Measurements from ENCODE around the gene CNOT1.

The CNOT1 gene

DNA sequence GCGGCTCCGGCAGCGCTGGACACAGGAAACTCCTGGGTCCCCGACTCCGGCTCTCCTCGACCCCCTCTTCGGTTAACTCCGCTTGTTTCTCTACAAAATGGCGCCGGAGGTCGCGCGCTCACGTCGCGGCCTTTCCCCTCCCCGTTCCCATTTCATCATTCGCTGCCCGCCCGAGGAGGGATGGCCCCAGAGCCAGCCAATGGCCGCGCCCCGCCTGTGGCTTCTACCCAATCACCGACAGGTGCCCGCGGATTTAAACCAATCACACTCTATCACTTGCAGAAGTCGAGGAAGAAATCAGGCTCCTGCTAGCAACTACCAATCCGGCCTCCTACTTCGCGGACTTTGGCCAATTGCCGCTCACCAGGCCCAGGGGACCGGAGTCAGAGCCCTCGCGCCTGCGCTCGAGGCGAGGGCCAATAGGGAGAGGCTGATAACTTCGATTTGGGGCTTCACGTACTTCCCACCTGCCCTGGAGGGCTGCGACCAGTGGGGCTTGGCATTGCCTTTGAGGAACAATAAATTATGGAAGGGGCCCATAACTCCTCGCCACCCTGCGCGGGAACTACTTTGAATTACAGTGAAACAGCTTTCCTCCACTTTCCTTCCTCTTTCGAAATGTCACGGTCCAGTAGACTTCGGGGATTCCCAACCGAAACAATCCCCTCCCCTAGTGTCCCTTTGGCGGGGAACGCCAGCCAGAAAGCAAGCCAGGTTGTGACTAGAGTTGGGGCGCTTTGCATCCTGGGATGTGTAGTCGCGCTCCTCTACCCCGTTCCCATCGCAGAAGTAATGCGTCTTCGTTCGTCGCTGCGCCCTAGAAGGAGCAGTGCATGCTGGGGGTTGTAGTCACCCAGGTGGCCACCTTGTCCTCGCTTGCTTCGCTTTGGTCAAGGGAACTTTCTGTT, at the start of gene CNOT1:
TSS of gene CNOT1 (minus strand) at position 94 of the 908 bp plus-strand sequence. CDS start 30,489 bp downstream, outside the sequence.
- TF ChIP-seq GATA2 (IDR thresholded peaks at IDR 0.05; ENCODE audit: low read depth, low read length) (no peak), GATA3 (IDR thresholded peaks at IDR 0.05; ENCODE audit: low read depth, low read length) (no peak)

DNA sequence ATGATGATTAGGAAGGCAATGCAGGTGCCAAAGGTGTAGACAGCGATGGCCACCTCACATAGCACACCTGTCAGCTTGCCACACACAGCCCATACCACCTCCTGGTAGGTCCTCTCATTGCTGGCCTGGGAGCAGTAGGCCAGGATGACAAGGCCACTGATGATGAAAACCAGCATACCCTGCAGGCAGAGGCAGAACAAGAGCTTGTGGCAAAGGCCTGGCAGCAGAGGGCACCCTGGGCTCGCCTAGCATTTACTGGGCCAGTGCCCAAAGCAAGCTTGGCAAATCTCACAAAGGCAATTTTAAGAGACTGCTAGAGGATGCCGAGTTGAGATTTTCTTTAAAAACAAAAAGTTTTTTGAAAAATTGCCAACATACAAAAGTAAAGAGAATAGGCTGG, 49.1 kb upstream of the CNOT1 start:
- no peak for TF ChIP-seq GATA2 (IDR thresholded peaks at IDR 0.05; ENCODE audit: low read depth, low read length)
- no peak for TF ChIP-seq GATA3 (IDR thresholded peaks at IDR 0.05; ENCODE audit: low read depth, low read length)

DNA sequence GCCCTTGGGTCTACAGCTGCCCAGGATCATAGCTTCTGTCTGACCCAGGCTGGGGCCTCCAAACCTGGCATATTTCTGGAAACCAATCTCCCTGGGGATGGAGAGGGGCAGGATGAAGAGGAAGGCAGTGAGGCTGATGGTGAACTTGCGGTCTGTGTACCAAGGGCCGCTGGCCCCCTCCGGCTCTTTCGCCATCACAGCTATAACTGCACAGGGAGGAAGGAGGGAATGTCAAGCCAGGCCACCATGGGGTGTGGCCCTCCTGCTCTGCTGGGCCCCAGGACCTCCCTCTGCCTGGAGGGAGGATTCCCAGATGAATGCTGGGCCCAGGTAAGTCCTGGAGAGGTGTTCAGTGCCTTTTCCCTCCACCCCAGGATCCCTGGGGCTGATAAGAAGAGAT, 48.6 kb upstream of the CNOT1 start:
- TF ChIP-seq GATA3 (IDR thresholded peaks at IDR 0.05; ENCODE audit: low read depth, low read length) (no peak), GATA2 (IDR thresholded peaks at IDR 0.05; ENCODE audit: low read depth, low read length) (no peak)

GRCh38 chr16:58670946-58671583, 41.4 kb upstream of the CNOT1 start:
- TF ChIP-seq GATA3 (IDR thresholded peaks at IDR 0.05; ENCODE audit: low read depth, low read length) (no peak), GATA2 (IDR thresholded peaks at IDR 0.05; ENCODE audit: low read depth, low read length) (no peak)

GRCh38 chr16:58670177-58670576, 40.6 kb upstream of the CNOT1 start:
- TF ChIP-seq GATA2 (IDR thresholded peaks at IDR 0.05; ENCODE audit: low read depth, low read length) (no peak), GATA3 (IDR thresholded peaks at IDR 0.05; ENCODE audit: low read depth, low read length) (no peak)

DNA sequence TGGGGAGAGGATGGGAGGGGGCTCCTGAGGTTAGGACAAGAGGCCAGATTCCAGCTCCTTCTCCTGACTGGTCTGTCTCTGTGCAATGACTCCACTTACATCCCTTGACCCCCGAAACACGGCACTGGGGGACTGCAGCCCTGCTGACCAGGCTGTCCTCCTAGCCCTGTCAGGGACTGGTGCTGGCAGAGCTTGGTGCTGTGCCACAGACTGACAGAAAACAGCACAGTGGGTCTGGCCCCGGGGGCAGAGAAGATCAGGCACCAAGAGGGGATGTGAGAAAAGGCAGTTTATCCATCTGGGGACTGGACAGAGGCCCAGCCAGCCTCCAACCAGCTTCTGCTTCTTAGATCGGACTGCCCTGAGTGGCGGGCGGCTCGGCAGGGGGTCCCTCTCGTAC, 35.6 kb upstream of the CNOT1 start:
- TF ChIP-seq GATA3 (IDR thresholded peaks at IDR 0.05; ENCODE audit: low read depth, low read length) (no peak), GATA2 (IDR thresholded peaks at IDR 0.05; ENCODE audit: low read depth, low read length) (no peak)

- no peak for TF ChIP-seq GATA2 (IDR thresholded peaks at IDR 0.05; ENCODE audit: low read depth, low read length)
- TF ChIP-seq GATA3 (IDR thresholded peaks at IDR 0.05; ENCODE audit: low read depth, low read length), result no peak
Measured at GRCh38 chr16:58661199-58661830, 31.7 kb upstream of the CNOT1 start.

DNA sequence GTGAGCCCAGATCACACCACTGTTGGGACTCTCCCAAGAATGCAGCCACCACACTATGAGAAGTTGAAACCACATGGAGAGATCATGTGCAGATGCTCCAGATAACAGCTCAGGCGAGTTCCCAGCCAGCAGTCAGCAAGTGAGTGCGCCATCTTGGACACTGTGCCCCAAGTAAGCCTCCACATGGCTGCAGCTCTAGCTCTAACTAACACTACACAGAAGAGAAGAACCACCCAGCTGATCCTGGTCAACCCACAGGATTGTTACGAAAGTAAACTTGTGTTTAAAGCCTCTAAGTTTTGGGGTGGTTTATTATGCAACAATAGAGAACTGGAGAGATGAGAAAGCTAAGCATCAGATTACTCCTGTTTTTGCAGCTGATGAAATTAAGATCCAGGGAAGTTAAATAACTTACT, 29.2 kb upstream of the CNOT1 start:
- no peak for TF ChIP-seq GATA3 (IDR thresholded peaks at IDR 0.05; ENCODE audit: low read depth, low read length)
- peak; percentile 15; the same call in 1 of the 2 replicates for TF ChIP-seq GATA2 (IDR thresholded peaks at IDR 0.05; ENCODE audit: low read depth, low read length)

GRCh38 chr16:58656899-58657298, 27.3 kb upstream of the CNOT1 start:
- no peak for TF ChIP-seq GATA3 (IDR thresholded peaks at IDR 0.05; ENCODE audit: low read depth, low read length)

- TF ChIP-seq GATA2 (IDR thresholded peaks at IDR 0.05; ENCODE audit: low read depth, low read length) (no peak), GATA3 (IDR thresholded peaks at IDR 0.05; ENCODE audit: low read depth, low read length) (no peak)
Measured at GRCh38 chr16:58655215-58655596, 25.6 kb upstream of the CNOT1 start.

DNA sequence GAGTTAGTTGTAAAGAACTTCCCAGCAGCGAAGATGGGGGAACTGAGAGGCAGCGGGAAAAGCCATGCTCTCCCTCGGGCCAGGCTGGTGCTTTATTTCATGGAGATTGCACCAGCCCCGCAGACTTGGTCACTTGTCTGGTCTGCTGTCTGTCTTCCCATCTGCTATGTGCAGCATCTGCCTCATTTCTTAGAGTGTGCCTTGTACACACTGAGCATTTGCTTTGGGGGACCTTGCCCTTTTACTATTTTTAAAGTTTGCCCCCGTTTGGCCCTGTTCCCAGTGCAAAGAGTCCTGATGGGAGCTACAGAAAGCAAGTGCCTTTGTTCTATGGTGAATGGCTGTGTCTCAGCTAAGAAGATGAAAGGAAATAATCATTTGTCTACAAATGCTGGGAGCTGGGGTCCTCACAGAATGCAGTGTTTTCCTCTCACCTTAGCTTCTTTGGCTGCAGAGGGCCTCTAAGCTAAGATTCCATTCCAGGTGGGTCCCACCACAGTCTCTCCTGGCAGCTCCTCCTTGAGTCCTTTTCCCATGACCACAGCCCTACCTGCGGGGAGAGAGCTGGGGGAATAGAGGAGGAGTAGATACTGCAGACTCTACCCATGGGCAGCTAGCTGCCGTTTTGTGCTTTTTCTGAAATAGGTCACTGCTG, 25.1 kb upstream of the CNOT1 start:
- TF ChIP-seq GATA3 (IDR thresholded peaks at IDR 0.05; ENCODE audit: low read depth, low read length) (no peak), GATA2 (IDR thresholded peaks at IDR 0.05; ENCODE audit: low read depth, low read length) (no peak)

DNA sequence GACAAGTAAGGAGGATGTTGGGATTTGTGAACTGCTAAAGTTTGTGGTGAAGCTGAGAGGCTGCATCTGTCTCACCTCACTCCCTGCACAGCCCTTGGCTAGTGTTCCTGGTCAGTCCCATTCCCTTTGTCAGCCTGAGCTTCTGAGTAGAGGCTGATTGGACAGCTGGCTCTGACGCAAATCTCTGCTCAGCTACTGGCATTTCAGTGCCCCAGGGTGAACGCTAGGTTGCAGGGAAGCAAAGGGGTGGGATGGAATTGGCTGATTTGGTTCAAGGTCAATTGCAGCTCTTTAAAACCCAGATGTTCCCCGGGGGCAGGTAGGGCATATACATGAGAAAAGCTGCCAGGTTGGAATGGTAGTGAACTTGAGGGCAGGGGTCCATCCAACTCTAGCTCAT, 23.1 kb upstream of the CNOT1 start:
- TF ChIP-seq GATA3 (IDR thresholded peaks at IDR 0.05; ENCODE audit: low read depth, low read length) (no peak), GATA2 (IDR thresholded peaks at IDR 0.05; ENCODE audit: low read depth, low read length) (no peak)

DNA sequence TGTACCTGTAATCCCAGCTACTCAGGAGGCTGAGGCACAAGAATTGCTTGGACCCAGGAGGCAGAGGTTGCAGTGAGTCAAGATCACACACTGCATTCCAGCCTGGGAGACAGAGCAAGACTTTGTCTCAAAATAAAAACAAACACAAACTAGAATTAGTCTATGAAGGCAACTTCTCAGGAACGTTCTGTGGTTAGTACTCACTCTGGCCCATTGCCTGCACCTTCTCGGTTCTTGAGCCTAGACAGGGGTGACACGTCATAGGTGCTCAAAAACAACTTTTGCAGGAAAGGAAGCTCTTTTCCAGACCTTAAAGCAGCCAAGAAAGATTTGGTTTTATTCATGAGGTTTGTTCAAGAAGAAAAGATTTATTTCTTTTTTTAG, 22.3 kb upstream of the CNOT1 start:
- TF ChIP-seq GATA3 (IDR thresholded peaks at IDR 0.05; ENCODE audit: low read depth, low read length), result no peak
- no peak for TF ChIP-seq GATA2 (IDR thresholded peaks at IDR 0.05; ENCODE audit: low read depth, low read length)

GRCh38 chr16:58649707-58650106, 20.1 kb upstream of the CNOT1 start:
- TF ChIP-seq GATA2 (IDR thresholded peaks at IDR 0.05; ENCODE audit: low read depth, low read length) (no peak), GATA3 (IDR thresholded peaks at IDR 0.05; ENCODE audit: low read depth, low read length) (no peak)
